Breast epithelium (tissue), 3 donors: ENCODE measurements around the gene NLK.

ENCODE experiments used
- POLR2A ChIP-seq: fragments of 450-650 bp; IDR thresholded peaks from one replicate; pipeline ENCODE4 v1.6.1; 2016; ENCODE audit warnings: antibody characterized with exemption, mild to moderate bottlenecking, moderate library complexity
- TF ChIP-seq, protein P1 (sequence below), 3 donors: fragments of 450-650 bp; IDR thresholded peaks; one replicate each; pipeline ENCODE4 v1.5.1; 2016 to 2017; ENCODE audit warnings: antibody characterized with exemption in 3 of 3, mild to moderate bottlenecking in 3 of 3, moderate library complexity in 3 of 3

DNA sequence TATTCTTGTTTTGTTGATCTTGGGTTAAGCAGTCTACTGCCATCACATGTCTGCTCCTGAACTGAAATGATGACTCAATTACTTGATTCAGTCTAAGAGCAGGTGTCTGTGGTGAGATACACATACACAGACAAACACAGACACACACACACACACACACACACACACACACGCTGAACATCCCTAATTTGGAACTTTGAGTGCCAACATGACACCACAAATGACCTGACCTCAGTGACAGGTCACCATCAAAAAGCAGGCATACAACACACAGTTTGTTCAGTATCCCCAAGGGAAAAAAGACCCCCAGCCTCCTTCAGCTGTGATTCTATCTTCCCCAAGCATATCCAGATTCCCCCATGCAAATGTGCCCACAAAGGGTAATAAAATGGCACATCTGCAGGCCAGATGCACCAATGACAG, 146.4 kb downstream of the NLK start:
- TF ChIP-seq, protein P1, sequence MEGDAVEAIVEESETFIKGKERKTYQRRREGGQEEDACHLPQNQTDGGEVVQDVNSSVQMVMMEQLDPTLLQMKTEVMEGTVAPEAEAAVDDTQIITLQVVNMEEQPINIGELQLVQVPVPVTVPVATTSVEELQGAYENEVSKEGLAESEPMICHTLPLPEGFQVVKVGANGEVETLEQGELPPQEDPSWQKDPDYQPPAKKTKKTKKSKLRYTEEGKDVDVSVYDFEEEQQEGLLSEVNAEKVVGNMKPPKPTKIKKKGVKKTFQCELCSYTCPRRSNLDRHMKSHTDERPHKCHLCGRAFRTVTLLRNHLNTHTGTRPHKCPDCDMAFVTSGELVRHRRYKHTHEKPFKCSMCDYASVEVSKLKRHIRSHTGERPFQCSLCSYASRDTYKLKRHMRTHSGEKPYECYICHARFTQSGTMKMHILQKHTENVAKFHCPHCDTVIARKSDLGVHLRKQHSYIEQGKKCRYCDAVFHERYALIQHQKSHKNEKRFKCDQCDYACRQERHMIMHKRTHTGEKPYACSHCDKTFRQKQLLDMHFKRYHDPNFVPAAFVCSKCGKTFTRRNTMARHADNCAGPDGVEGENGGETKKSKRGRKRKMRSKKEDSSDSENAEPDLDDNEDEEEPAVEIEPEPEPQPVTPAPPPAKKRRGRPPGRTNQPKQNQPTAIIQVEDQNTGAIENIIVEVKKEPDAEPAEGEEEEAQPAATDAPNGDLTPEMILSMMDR (IDR thresholded peaks at IDR 0.05): no peak
- TF ChIP-seq POLR2A: no peak
